K562 (cell line): ENCODE data around the gene PTPRC. TPM values are rescaled to one million over a fixed set of nuclear protein-coding genes. Genes with fewer than 3 reads are reported as not detected.

ENCODE experiments used
- ATAC-seq: fragments of 200-7000 bp; cut with Tn5 transposase; 3 replicates; pipeline ENCODE4 v1.9.1; 2020; ENCODE audit warnings: moderate library complexity
- BruUV-seq: library from RNA; stranded (reverse); fragments of 400-500 nt; replicated peaks from 2 replicates; lab custom pipeline; 2021; lab: Mats Ljungman, UMichigan
- CTCF ChIA-PET: fragments of 300-600 bp; formaldehyde crosslinking; extraction: SDS; loops from one replicate; lab custom pipeline; 2021; ENCODE audit warnings: low intra/inter-chr PET ratio; lab: Yijun Ruan, JAX
- POLR2A ChIA-PET: fragments of 300-600, 350-650 bp; sonication (Branson Sonifier 250); formaldehyde crosslinking; extraction: SDS; loops from one replicate; lab custom pipeline; 2021; ENCODE audit warnings: antibody characterized with exemption, inconsistent platforms; lab: Yijun Ruan, JAX
- DNase-seq, 4 experiments: peaks; one replicate each; pipeline versions ENCODE4 v3.0.0 to v3.0.0-alpha.2; 2011 to 2018; ENCODE audit warnings: low spot score in 3 of 4, mixed read lengths in 3 of 4; ENCODE audit errors: extremely low read depth in 1 of 4
- FAIRE-seq: peaks from 2 replicates; lab custom pipeline; 2011; peaks lifted over from hg19 to GRCh38; lab: Jason Lieb, UNC
- H2AFZ ChIP-seq: 2 replicates; pipeline ENCODE4 v1.6.0; 2011; ENCODE audit warnings: low read depth, low read length, control low read depth, inconsistent platforms
- H3K27ac ChIP-seq: fragments of 200-600 bp; 3 replicates; pipeline ENCODE4 v1.8.0; 2011; ENCODE audit warnings: low read depth, mild to moderate bottlenecking, control low read depth, inconsistent platforms, low read length, moderate library complexity, mixed read lengths; ENCODE audit errors: extremely low read depth
- H3K27me3 ChIP-seq, 2 experiments: fragments of 300-600 bp in 1 of 2; 2 replicates in 1 of 2; 3 replicates in 1 of 2; pipeline versions ENCODE4 v1.6.0 to v1.8.0; 2011; ENCODE audit warnings: inconsistent platforms in 2 of 2, low read length in 2 of 2, mild to moderate bottlenecking in 1 of 2, mixed read lengths in 1 of 2, moderate library complexity in 1 of 2; ENCODE audit not compliant: control insufficient read depth in 2 of 2, insufficient read depth in 2 of 2
- H3K36me3 ChIP-seq: fragments of 300-600 bp; 3 replicates; pipeline ENCODE4 v1.8.0; 2011; ENCODE audit warnings: mild to moderate bottlenecking, low read length, inconsistent platforms; ENCODE audit not compliant: control insufficient read depth, insufficient read depth
- H3K4me1 ChIP-seq, 2 experiments: fragments of 200-600 bp in 1 of 2; replicated peaks in 1 of 2; 2 replicates in 1 of 2; 3 replicates in 1 of 2; pipeline versions ENCODE4 v1.5.1 to v1.8.0; 2011; ENCODE audit warnings: inconsistent platforms in 2 of 2, low read length in 2 of 2, mild to moderate bottlenecking in 1 of 2, mixed read lengths in 1 of 2, moderate library complexity in 1 of 2; ENCODE audit not compliant: control insufficient read depth in 2 of 2, insufficient read depth in 2 of 2
- H3K4me2 ChIP-seq: 2 replicates; pipeline ENCODE4 v1.6.1; 2011; ENCODE audit warnings: low read length, control low read depth, inconsistent platforms, mixed read lengths; ENCODE audit not compliant: insufficient read depth
- H3K4me3 ChIP-seq: fragments of 200-600 bp; sonication (generic), shearing (Covaris generic); 2 replicates; pipeline ENCODE4 v1.5.1; 2016; ENCODE audit warnings: control low read depth, inconsistent platforms
- H3K79me2 ChIP-seq: fragments of 200-600 bp; 3 replicates; pipeline ENCODE4 v1.8.0; 2011; ENCODE audit warnings: low read length, inconsistent platforms; ENCODE audit not compliant: control insufficient read depth, insufficient read depth
- H3K9ac ChIP-seq, 2 experiments: 2 replicates each; pipeline versions ENCODE4 v1.6.0 to v1.6.1; 2011; ENCODE audit warnings: low read depth in 2 of 2, low read length in 2 of 2, control low read depth in 1 of 2, inconsistent platforms in 1 of 2, mild to moderate bottlenecking in 1 of 2, mixed read lengths in 1 of 2; ENCODE audit not compliant: insufficient read depth in 1 of 2
- H3K9me1 ChIP-seq: one replicate; pipeline ENCODE4 v1.6.0; 2011; ENCODE audit warnings: inconsistent platforms, mild to moderate bottlenecking, low read length, moderate library complexity; ENCODE audit not compliant: control insufficient read depth, insufficient read depth
- H3K9me3 ChIP-seq: replicated peaks from 2 replicates; pipeline ENCODE4 v1.5.1; 2011; ENCODE audit warnings: low read depth, low read length, inconsistent platforms; ENCODE audit not compliant: control insufficient read depth, insufficient read depth
- H4K20me1 ChIP-seq: replicated peaks from 2 replicates; pipeline ENCODE4 v1.6.1; 2011; ENCODE audit warnings: low read length, inconsistent platforms, mixed read lengths; ENCODE audit not compliant: control insufficient read depth, insufficient read depth
- BCLAF1 ChIP-seq, 2 experiments: fragments of 450-650 bp in 1 of 2; IDR thresholded peaks; 2 replicates each; pipeline ENCODE4 v1.6.1; 2011 to 2017; ENCODE audit warnings: low read depth in 2 of 2, antibody characterized with exemption in 1 of 2, borderline replicate concordance in 1 of 2, low read length in 1 of 2, mild to moderate bottlenecking in 1 of 2, mixed read lengths in 1 of 2; ENCODE audit not compliant: control insufficient read depth in 1 of 2
- CHD1 ChIP-seq: fragments of 200-600 bp; sonication (generic); IDR thresholded peaks from one replicate; pipeline ENCODE4 v1.6.1; 2012; ENCODE audit warnings: mild to moderate bottlenecking, moderate library complexity, low read length, inconsistent platforms
- CREB3 ChIP-seq: fragments of 450-650 bp; conservative IDR thresholded peaks from 2 replicates; pipeline ENCODE4 v1.6.1; 2016; ENCODE audit warnings: missing genetic modification characterization, low read depth, mild to moderate bottlenecking, missing compliant biosample characterization, moderate library complexity
- FOXO4 ChIP-seq: fragments of 450-650 bp; formaldehyde crosslinking; IDR thresholded peaks from 2 replicates; pipeline ENCODE4 v1.4.0; 2020; ENCODE audit warnings: mild to moderate bottlenecking, moderate library complexity
- JUND ChIP-seq, 2 experiments: IDR thresholded peaks; 2 replicates in 1 of 2; 3 replicates in 1 of 2; pipeline ENCODE4 v1.6.1; 2011; ENCODE audit warnings: borderline replicate concordance in 2 of 2, low read depth in 2 of 2, low read length in 2 of 2, improper control_type of control experiment in 1 of 2, missing biosample characterization in 1 of 2, missing genetic modification characterization in 1 of 2, missing genetic modification reagents in 1 of 2
- NFIX ChIP-seq: fragments of 250-450 bp; sonication (Bioruptor Pico); IDR thresholded peaks from 2 replicates; pipeline ENCODE4 v1.4.0; 2020; ENCODE audit warnings: low read depth, mild to moderate bottlenecking, moderate library complexity
- PHF21A ChIP-seq: fragments of 450-650 bp; IDR thresholded peaks from 2 replicates; pipeline ENCODE4 v1.6.1; 2017; ENCODE audit warnings: low read depth, borderline replicate concordance
- SMAD1 ChIP-seq: fragments of 150-350 bp; IDR thresholded peaks from 2 replicates; pipeline ENCODE4 v1.6.1; 2014; ENCODE audit warnings: low read length, low read depth; ENCODE audit not compliant: partially characterized antibody
- ZC3H8 ChIP-seq: fragments of 450-650 bp; IDR thresholded peaks from 2 replicates; pipeline ENCODE4 v1.6.1; 2017
- ZNF609 ChIP-seq: sonication (generic); formaldehyde crosslinking; IDR thresholded peaks from 2 replicates; pipeline ENCODE4 v1.8.1; 2023; ENCODE audit warnings: missing genetic modification reagents, mild to moderate bottlenecking, borderline replicate concordance
- ZZZ3 ChIP-seq: fragments of 450-650 bp; IDR thresholded peaks from 2 replicates; pipeline ENCODE4 v1.6.1; 2016; ENCODE audit warnings: antibody characterized with exemption, mild to moderate bottlenecking, moderate library complexity
- WGBS: fragments of 100-300 bp; shearing (Covaris generic); methylation state at CpG from one replicate; pipeline ENCODE4 v1.1.6; 2016; ENCODE audit warnings: low coverage, mixed read lengths; ENCODE audit not compliant: insufficient coverage; ENCODE audit errors: missing lambda C conversion rate; 5-methylcytosine and 5-hydroxymethylcytosine counted together
- in situ Hi-C: fragments of 300-500 bp; cut with MboI; formaldehyde crosslinking; loops from 4 replicates; pipeline ENCODE4 v1.15.0; 2018; ENCODE audit warnings: inconsistent platforms, mixed read lengths
- intact Hi-C: fragments of 100-400 bp; cut with micrococcal nuclease; formaldehyde crosslinking; loops from 2 replicates; pipeline ENCODE4 v1.14.2; 2022
- polyA plus RNA-seq, 8 experiments: library from polyadenylated mRNA; depleted of rRNA in 4 of 8; stranded (reverse) in 5 of 8; unstranded in 3 of 8; fragments of >200 nt; fragmentation: Nextera tagmentation in 2 of 8; fragmentation: Illumina TruSeq in 1 of 8; extraction: Ambion mirVana in 2 of 8; extraction: Trizol in 1 of 8; gene quantifications; 2 replicates each; pipeline versions ENCODE4 v1.2.1 to v1.2.3, GENCODE V29; 2011 to 2014; ENCODE audit warnings: inconsistent platforms in 1 of 8, missing spikeins in 1 of 8
- total RNA-seq, 7 experiments: library from RNA; depleted of rRNA in 6 of 7; stranded (reverse); fragments of >200 nt in 6 of 7; fragmentation: Illumina TruSeq in 2 of 7; extraction: Trizol in 2 of 7; gene quantifications; 2 replicates each; pipeline versions ENCODE4 v1.2.1 to v1.2.3, GENCODE V29; 2011 to 2021; ENCODE audit warnings: low replicate concordance in 1 of 7

The PTPRC gene
- total and polyA plus RNA-seq, 9 of the 15 experiments (the other 6 are each of a cell fraction or from before 2014, with no cell fraction given) = 7.1 to 107 (median 62.9) TPM

- no peaks in the 10 kb centered on the region for H3K27me3 ChIP-seq
- H3K9ac ChIP-seq = no peak overlapping the region
- ATAC-seq (no peak), DNase-seq (no peak), FAIRE-seq (no peak)
- no peaks in the 10 kb centered on the region for H4K20me1 ChIP-seq
- 3% methylated on average over 4 of the region's 4 CpGs for WGBS
- no peak overlapping the region for H3K27ac ChIP-seq
- no peaks in the 10 kb centered on the region for H3K9me1 ChIP-seq
- POLR2A ChIA-PET = no interaction called here
- BruUV-seq = no TSS peak
- no peak overlapping the region for H2AFZ ChIP-seq
- H3K4me2 ChIP-seq = no peak overlapping the region
- intact Hi-C loops (loop anchor here (10.0 kb wide), 1 partner anchor 767 kb away; no protein-coding TSS in a partner anchor), in situ Hi-C loops (no loop called here)
- H3K4me1 ChIP-seq = no peaks in the 10 kb centered on the region
- CTCF ChIA-PET = no interaction called here
- no peak overlapping the region for H3K4me3 ChIP-seq
- no peaks in the 10 kb centered on the region for H3K9me3 ChIP-seq
- H3K79me2 ChIP-seq = no peaks in the 10 kb centered on the region
- H3K36me3 ChIP-seq = no peaks in the 10 kb centered on the region
- TF ChIP-seq CREB3 (tag) (no peak), PHF21A (no peak), JUND (IDR thresholded peaks at IDR 0.05; ENCODE audit: borderline replicate concordance, low read depth, low read length) (no peak), JUND (tag; IDR thresholded peaks at IDR 0.05; ENCODE audit: borderline replicate concordance, low read depth, low read length) (no peak), ZC3H8 (no peak), ZZZ3 (no peak), CHD1 (no peak), FOXO4 (no peak), BCLAF1 (IDR thresholded peaks at IDR 0.05; ENCODE audit: borderline replicate concordance in 1 of 2, control insufficient read depth in 1 of 2, low read depth in 2 of 2, low read length in 1 of 2) (no peak), SMAD1 (no peak), ZNF609 (CRISPR knock-in tag) (no peak), NFIX (CRISPR knock-in tag) (no peak)
These were observed 139.2 kb downstream of the PTPRC start for GRCh38 chr1:198778049-198778448.
